ENCODE results near the gene TCN1.

DNA sequence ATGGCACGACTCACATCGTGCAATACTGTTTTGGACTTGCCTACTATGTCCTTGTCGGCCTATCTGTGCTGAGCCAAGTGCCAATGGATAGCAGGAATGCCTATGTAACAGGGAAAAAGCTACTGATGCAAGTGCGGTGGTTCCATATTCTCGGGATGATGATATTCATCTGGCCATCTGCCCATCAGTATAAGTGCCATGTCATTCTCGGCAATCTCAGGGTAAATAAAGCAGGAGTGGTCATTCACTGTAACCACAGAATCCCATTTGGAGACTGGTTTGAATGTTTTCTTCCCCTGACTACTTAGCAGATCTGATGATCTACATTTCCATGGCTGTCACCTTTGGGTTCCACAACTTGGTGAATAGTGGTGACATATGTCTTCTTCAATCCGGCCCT is 32.4 kb upstream of the TCN1 start:
- TF ChIP-seq, protein P1, sequence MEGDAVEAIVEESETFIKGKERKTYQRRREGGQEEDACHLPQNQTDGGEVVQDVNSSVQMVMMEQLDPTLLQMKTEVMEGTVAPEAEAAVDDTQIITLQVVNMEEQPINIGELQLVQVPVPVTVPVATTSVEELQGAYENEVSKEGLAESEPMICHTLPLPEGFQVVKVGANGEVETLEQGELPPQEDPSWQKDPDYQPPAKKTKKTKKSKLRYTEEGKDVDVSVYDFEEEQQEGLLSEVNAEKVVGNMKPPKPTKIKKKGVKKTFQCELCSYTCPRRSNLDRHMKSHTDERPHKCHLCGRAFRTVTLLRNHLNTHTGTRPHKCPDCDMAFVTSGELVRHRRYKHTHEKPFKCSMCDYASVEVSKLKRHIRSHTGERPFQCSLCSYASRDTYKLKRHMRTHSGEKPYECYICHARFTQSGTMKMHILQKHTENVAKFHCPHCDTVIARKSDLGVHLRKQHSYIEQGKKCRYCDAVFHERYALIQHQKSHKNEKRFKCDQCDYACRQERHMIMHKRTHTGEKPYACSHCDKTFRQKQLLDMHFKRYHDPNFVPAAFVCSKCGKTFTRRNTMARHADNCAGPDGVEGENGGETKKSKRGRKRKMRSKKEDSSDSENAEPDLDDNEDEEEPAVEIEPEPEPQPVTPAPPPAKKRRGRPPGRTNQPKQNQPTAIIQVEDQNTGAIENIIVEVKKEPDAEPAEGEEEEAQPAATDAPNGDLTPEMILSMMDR (IDR thresholded peaks at IDR 0.05): no peak
- no peak for TF ChIP-seq POLR2A (IDR thresholded peaks at IDR 0.05)
